ENCODE data around the gene PDIK1L.
"Not testable (repeated sequence)": the region's sequence is repeated elsewhere in the genome, so short reads cannot be mapped to it uniquely, and the experiment has no call there.

The PDIK1L gene

GRCh38 chr1:26089125-26089524 is 22.5 kb upstream of the PDIK1L start:
- POLR2A ChIA-PET = no interaction called here
- DNase-seq = no peak
- WGBS (ENCODE audit: insufficient coverage) = no CpG with 5 or more reads among the region's 3 CpGs
- H3K27ac ChIP-seq (ENCODE audit: insufficient read depth in 1 of 2, low read depth in 1 of 2, low read length in 2 of 2, poor library complexity in 1 of 2, severe bottlenecking in 2 of 2) = no peak overlapping the region
- no peak overlapping the region for H3K4me3 ChIP-seq (ENCODE audit: control insufficient read depth in 1 of 7, extremely low read depth in 1 of 7, insufficient read depth in 4 of 7, low read depth in 2 of 7, low read length in 6 of 7)
- H3K27me3 ChIP-seq (replicated peaks in 2 of 5; ENCODE audit: control insufficient read depth in 4 of 5, insufficient read depth in 5 of 5, low read length in 4 of 5) = peaks cover 0 to 30% (median 8%) of the 10 kb centered on the region in 5 experiments
- no peaks in the 10 kb centered on the region for H3K4me1 ChIP-seq (ENCODE audit: control extremely low read depth in 1 of 4, control insufficient read depth in 4 of 4, insufficient read depth in 4 of 4, low read length in 3 of 4)
- CTCF ChIA-PET = no interaction called here
- H3K36me3 ChIP-seq (ENCODE audit: control insufficient read depth in 4 of 4, insufficient read depth in 4 of 4, low read length in 3 of 4) = no peaks in the 10 kb centered on the region
- peaks cover 0 to 2% (median 0%) of the 10 kb centered on the region in 5 experiments for H3K9me3 ChIP-seq (ENCODE audit: control extremely low read depth in 1 of 5, control insufficient read depth in 4 of 5, insufficient read depth in 2 of 5, low read depth in 1 of 5, low read length in 4 of 5)

DNA sequence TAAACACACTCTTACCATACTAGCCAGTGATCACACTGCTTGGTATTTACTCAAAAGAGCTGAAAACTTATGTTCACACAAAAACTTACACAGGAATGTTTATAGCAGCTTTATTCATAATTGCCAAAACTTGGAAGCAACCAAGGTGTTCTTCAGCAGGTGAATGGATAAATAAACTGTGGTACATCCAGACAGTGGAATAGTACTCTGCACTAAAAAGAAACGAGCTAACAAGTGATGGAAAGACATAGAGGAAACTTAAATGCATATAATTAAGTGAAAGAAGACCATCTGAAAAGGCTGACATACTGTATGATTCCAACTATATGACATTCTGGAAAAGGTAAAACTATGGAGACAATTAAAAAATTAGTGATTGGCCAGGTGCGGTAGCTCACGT is 20.7 kb upstream of the PDIK1L start:
- no peak for DNase-seq
- peaks cover 0 to 25% (median 11%) of the 10 kb centered on the region in 5 experiments for H3K27me3 ChIP-seq (replicated peaks in 2 of 5; ENCODE audit: control insufficient read depth in 4 of 5, insufficient read depth in 5 of 5, low read length in 4 of 5)
- no peaks in the 10 kb centered on the region for H3K36me3 ChIP-seq (ENCODE audit: control insufficient read depth in 4 of 4, insufficient read depth in 4 of 4, low read length in 3 of 4)
- no peaks in the 10 kb centered on the region for H3K4me1 ChIP-seq (ENCODE audit: control extremely low read depth in 1 of 4, control insufficient read depth in 4 of 4, insufficient read depth in 4 of 4, low read length in 3 of 4)
- CTCF ChIA-PET = interaction anchor here (0.6 to 0.9 kb wide), 3 partner anchors 11 to 361 kb away, joined by 3 to 4 read pairs (median 3); no protein-coding TSS in a partner anchor
- no peak overlapping the region for H3K4me3 ChIP-seq (ENCODE audit: control insufficient read depth in 1 of 7, extremely low read depth in 1 of 7, insufficient read depth in 4 of 7, low read depth in 2 of 7, low read length in 6 of 7)
- H3K27ac ChIP-seq (ENCODE audit: insufficient read depth in 1 of 2, low read depth in 1 of 2, low read length in 2 of 2, poor library complexity in 1 of 2, severe bottlenecking in 2 of 2) = no peak overlapping the region
- H3K9me3 ChIP-seq (ENCODE audit: control extremely low read depth in 1 of 5, control insufficient read depth in 4 of 5, insufficient read depth in 2 of 5, low read depth in 1 of 5, low read length in 4 of 5) = peaks cover 0 to 2% (median 0%) of the 10 kb centered on the region in 5 experiments
- POLR2A ChIA-PET = no interaction called here
- 100% methylated on average over 2 of the region's 3 CpGs for WGBS (ENCODE audit: insufficient coverage)

- no peak for DNase-seq
- Histone ChIP-seq H3K27me3 (replicated peaks in 2 of 5; ENCODE audit: control insufficient read depth in 4 of 5, insufficient read depth in 5 of 5, low read length in 4 of 5) (peaks cover 0 to 25% (median 11%) of the 10 kb centered on the region in 5 experiments), H3K4me1 (ENCODE audit: control extremely low read depth in 1 of 4, control insufficient read depth in 4 of 4, insufficient read depth in 4 of 4, low read length in 3 of 4) (no peaks in the 10 kb centered on the region), H3K27ac (ENCODE audit: insufficient read depth in 1 of 2, low read depth in 1 of 2, low read length in 2 of 2, poor library complexity in 1 of 2, severe bottlenecking in 2 of 2) (no peak overlapping the region), H3K4me3 (ENCODE audit: control insufficient read depth in 1 of 7, extremely low read depth in 1 of 7, insufficient read depth in 4 of 7, low read depth in 2 of 7, low read length in 6 of 7) (no peak overlapping the region), H3K9me3 (ENCODE audit: control extremely low read depth in 1 of 5, control insufficient read depth in 4 of 5, insufficient read depth in 2 of 5, low read depth in 1 of 5, low read length in 4 of 5) (peaks cover 0 to 2% (median 0%) of the 10 kb centered on the region in 5 experiments), H3K36me3 (ENCODE audit: control insufficient read depth in 4 of 4, insufficient read depth in 4 of 4, low read length in 3 of 4) (no peaks in the 10 kb centered on the region)
- POLR2A ChIA-PET = no interaction called here
- CTCF ChIA-PET = no interaction called here
- WGBS (ENCODE audit: insufficient coverage) = 76% methylated on average over 7 of the region's 7 CpGs
Observed at GRCh38 chr1:26092422-26092821, 19.2 kb upstream of the PDIK1L start.

DNA sequence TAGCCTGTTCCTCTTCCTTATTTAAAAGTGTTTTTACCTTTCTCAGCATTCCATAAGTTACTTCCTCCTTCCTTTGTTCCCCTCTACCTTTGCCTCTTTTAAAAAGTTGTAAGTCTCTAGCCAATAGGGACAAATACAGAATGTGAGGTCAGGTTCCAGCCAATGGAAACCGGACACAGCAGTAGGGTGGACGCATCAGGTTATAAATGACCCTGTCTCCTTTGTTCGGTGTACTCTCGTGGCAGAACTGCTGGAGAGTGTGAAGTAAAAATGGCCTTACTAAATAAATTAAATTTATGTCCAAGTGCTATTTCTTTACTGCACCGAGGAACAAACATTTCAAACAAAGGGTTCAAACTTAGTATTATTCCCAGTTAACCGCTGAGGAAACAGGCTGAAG is 18.1 kb upstream of the PDIK1L start:
- WGBS (ENCODE audit: insufficient coverage) = 62% methylated on average over 4 of the region's 6 CpGs
- CTCF ChIA-PET; DNase-seq; H3K27ac ChIP-seq (ENCODE audit: insufficient read depth in 1 of 2, low read depth in 1 of 2, low read length in 2 of 2, poor library complexity in 1 of 2, severe bottlenecking in 2 of 2); POLR2A ChIA-PET; H3K4me3 ChIP-seq (ENCODE audit: control insufficient read depth in 1 of 7, extremely low read depth in 1 of 7, insufficient read depth in 4 of 7, low read depth in 2 of 7, low read length in 6 of 7); H3K4me1 ChIP-seq (ENCODE audit: control extremely low read depth in 1 of 4, control insufficient read depth in 4 of 4, insufficient read depth in 4 of 4, low read length in 3 of 4); H3K36me3 ChIP-seq (ENCODE audit: control insufficient read depth in 4 of 4, insufficient read depth in 4 of 4, low read length in 3 of 4); H3K9me3 ChIP-seq (ENCODE audit: control extremely low read depth in 1 of 5, control insufficient read depth in 4 of 5, insufficient read depth in 2 of 5, low read depth in 1 of 5, low read length in 4 of 5): not testable (repeated sequence)
- H3K27me3 ChIP-seq (replicated peaks in 2 of 5; ENCODE audit: control insufficient read depth in 4 of 5, insufficient read depth in 5 of 5, low read length in 4 of 5) = peaks cover 0 to 25% (median 12%) of the 10 kb centered on the region in 5 experiments

GRCh38 chr1:26094076-26094669 is 17.5 kb upstream of the PDIK1L start:
- ChIA-PET CTCF (interaction anchor here (1.1 kb wide), 1 partner anchor 9 kb away, joined by 3 read pairs; no protein-coding TSS in a partner anchor), POLR2A (no interaction called here)
- 82% methylated on average over 4 of the region's 11 CpGs for WGBS (ENCODE audit: insufficient coverage)
- peak in 1 of 3 donors; percentile 16 for DNase-seq
- H3K4me1 ChIP-seq (ENCODE audit: control extremely low read depth in 1 of 4, control insufficient read depth in 4 of 4, insufficient read depth in 4 of 4, low read length in 3 of 4) = no peaks in the 10 kb centered on the region
- H3K9me3 ChIP-seq (ENCODE audit: control extremely low read depth in 1 of 5, control insufficient read depth in 4 of 5, insufficient read depth in 2 of 5, low read depth in 1 of 5, low read length in 4 of 5) = peaks cover 0 to 2% (median 0%) of the 10 kb centered on the region in 5 experiments
- H3K27me3 ChIP-seq (replicated peaks in 2 of 5; ENCODE audit: control insufficient read depth in 4 of 5, insufficient read depth in 5 of 5, low read length in 4 of 5) = peaks cover 0 to 25% (median 12%) of the 10 kb centered on the region in 5 experiments
- H3K4me3 ChIP-seq (ENCODE audit: control insufficient read depth in 1 of 7, extremely low read depth in 1 of 7, insufficient read depth in 4 of 7, low read depth in 2 of 7, low read length in 6 of 7) = no peak overlapping the region
- peak overlapping the region in 1 of 2 experiments; percentile 7 for H3K27ac ChIP-seq (ENCODE audit: insufficient read depth in 1 of 2, low read depth in 1 of 2, low read length in 2 of 2, poor library complexity in 1 of 2, severe bottlenecking in 2 of 2)
- no peaks in the 10 kb centered on the region for H3K36me3 ChIP-seq (ENCODE audit: control insufficient read depth in 4 of 4, insufficient read depth in 4 of 4, low read length in 3 of 4)

DNA sequence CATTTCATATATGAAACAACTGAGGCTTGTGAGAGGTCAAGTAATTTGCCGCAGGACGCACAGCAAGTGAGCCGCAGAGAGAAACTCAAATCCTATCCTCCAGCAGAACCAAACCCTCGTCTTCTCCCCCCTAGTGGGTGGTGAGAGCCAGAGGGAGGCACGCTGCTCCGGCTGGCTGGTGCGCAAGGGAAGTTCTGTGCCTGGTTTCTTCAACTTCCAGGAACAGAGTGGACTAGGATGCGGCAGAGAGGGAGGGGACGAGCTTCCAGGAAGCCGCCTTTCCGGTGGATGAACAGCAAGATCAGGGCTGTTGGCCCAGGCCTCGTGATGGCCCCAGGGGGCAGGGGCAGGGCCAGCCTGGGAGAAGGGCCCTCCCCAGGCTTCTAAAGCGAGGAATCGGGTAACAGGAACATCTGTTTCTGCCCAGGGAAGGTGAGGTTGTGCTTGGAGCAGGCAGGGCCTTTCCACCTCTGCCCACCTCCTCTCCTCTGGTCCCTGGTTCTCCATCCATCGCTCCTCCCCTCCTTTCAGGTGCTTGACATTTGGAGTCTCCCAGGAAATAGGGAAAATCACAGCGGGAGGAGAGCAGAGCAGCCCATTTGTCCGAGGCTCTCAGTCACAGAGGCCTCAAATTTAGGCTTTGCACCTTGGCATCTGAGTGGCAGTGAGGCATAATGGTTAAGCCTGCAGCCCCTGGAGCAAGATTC is 16.8 kb upstream of the PDIK1L start:
- Histone ChIP-seq H3K36me3 (ENCODE audit: control insufficient read depth in 4 of 4, insufficient read depth in 4 of 4, low read length in 3 of 4) (no peaks in the 10 kb centered on the region), H3K27ac (ENCODE audit: insufficient read depth in 1 of 2, low read depth in 1 of 2, low read length in 2 of 2, poor library complexity in 1 of 2, severe bottlenecking in 2 of 2) (peak overlapping the region in 1 of 2 experiments; percentile 7), H3K9me3 (ENCODE audit: control extremely low read depth in 1 of 5, control insufficient read depth in 4 of 5, insufficient read depth in 2 of 5, low read depth in 1 of 5, low read length in 4 of 5) (peaks cover 0 to 2% (median 0%) of the 10 kb centered on the region in 5 experiments), H3K27me3 (replicated peaks in 2 of 5; ENCODE audit: control insufficient read depth in 4 of 5, insufficient read depth in 5 of 5, low read length in 4 of 5) (peaks cover 0 to 25% (median 12%) of the 10 kb centered on the region in 5 experiments), H3K4me1 (ENCODE audit: control extremely low read depth in 1 of 4, control insufficient read depth in 4 of 4, insufficient read depth in 4 of 4, low read length in 3 of 4) (no peaks in the 10 kb centered on the region), H3K4me3 (ENCODE audit: control insufficient read depth in 1 of 7, extremely low read depth in 1 of 7, insufficient read depth in 4 of 7, low read depth in 2 of 7, low read length in 6 of 7) (no peak overlapping the region)
- ChIA-PET POLR2A (no interaction called here), CTCF (interaction anchor here (1.1 kb wide), 1 partner anchor 10 kb away, joined by 3 read pairs; no protein-coding TSS in a partner anchor)
- 77% methylated on average over 9 of the region's 17 CpGs for WGBS (ENCODE audit: insufficient coverage)
- DNase-seq = no peak

- H3K4me3 ChIP-seq (ENCODE audit: control insufficient read depth in 1 of 7, extremely low read depth in 1 of 7, insufficient read depth in 4 of 7, low read depth in 2 of 7, low read length in 6 of 7) = no peak overlapping the region
Observed at GRCh38 chr1:26096471-26096870, 15.2 kb upstream of the PDIK1L start.

More at GRCh38 chr1:26096471-26096870, 15.2 kb upstream of the PDIK1L start:
- peaks cover 0 to 16% (median 9%) of the 10 kb centered on the region in 5 experiments for H3K27me3 ChIP-seq (replicated peaks in 2 of 5; ENCODE audit: control insufficient read depth in 4 of 5, insufficient read depth in 5 of 5, low read length in 4 of 5)
- no peak for DNase-seq
- ChIA-PET POLR2A (no interaction called here), CTCF (no interaction called here)
- no CpG with 5 or more reads among the region's 2 CpGs for WGBS (ENCODE audit: insufficient coverage)
- H3K27ac ChIP-seq (ENCODE audit: insufficient read depth in 1 of 2, low read depth in 1 of 2, low read length in 2 of 2, poor library complexity in 1 of 2, severe bottlenecking in 2 of 2) = no peak overlapping the region
- no peaks in the 10 kb centered on the region for H3K36me3 ChIP-seq (ENCODE audit: control insufficient read depth in 4 of 4, insufficient read depth in 4 of 4, low read length in 3 of 4)
- H3K4me1 ChIP-seq (ENCODE audit: control extremely low read depth in 1 of 4, control insufficient read depth in 4 of 4, insufficient read depth in 4 of 4, low read length in 3 of 4) = no peaks in the 10 kb centered on the region
- H3K9me3 ChIP-seq (ENCODE audit: control extremely low read depth in 1 of 5, control insufficient read depth in 4 of 5, insufficient read depth in 2 of 5, low read depth in 1 of 5, low read length in 4 of 5) = no peaks in the 10 kb centered on the region
